Activated CD4-positive, alpha-beta memory T cell treated with anti-CD3 and anti-CD28 coated beads, Interleukin-2, amount 10 ng/mL, durations not matched to agents 7 days and 5 days (primary cell): ENCODE data around the gene NRN1. TPM values are rescaled to one million over a fixed set of nuclear protein-coding genes. Genes with fewer than 3 reads are reported as not detected.

Experiments used
- CTCF ChIA-PET: fragments of 350-600 bp; sonication (Branson Sonifier 250); formaldehyde crosslinking; loops from one replicate; lab custom pipeline; 2021; ENCODE audit warnings: antibody characterized with exemption, inconsistent platforms; lab: Charles Lee
- POLR2A ChIA-PET: fragments of 350-600 bp; sonication (Branson Sonifier 250); formaldehyde crosslinking; loops from one replicate; lab custom pipeline; 2021; ENCODE audit warnings: antibody characterized with exemption; lab: Charles Lee
- DNase-seq: peaks from one replicate; pipeline ENCODE4 v3.0.0-alpha.2; 2020
- H3K27ac Mint-ChIP-seq: one replicate; pipeline ENCODE4 v1.8.0; 2021; ENCODE audit warnings: mild to moderate bottlenecking, mixed read lengths
- H3K27me3 Mint-ChIP-seq: one replicate; pipeline ENCODE4 v1.8.0; 2021; ENCODE audit warnings: mixed read lengths
- H3K36me3 Mint-ChIP-seq: one replicate; pipeline ENCODE4 v1.8.0; 2021; ENCODE audit warnings: low read depth, mixed read lengths
- H3K4me1 Mint-ChIP-seq: one replicate; pipeline ENCODE4 v1.8.0; 2021; ENCODE audit warnings: mixed read lengths
- H3K4me3 Mint-ChIP-seq: one replicate; pipeline ENCODE4 v1.8.0; 2021; ENCODE audit warnings: mild to moderate bottlenecking, mixed read lengths
- H3K9me3 Mint-ChIP-seq: one replicate; pipeline ENCODE4 v1.8.0; 2021; ENCODE audit warnings: mixed read lengths
- total RNA-seq, 2 experiments: library from RNA; stranded (reverse); gene quantifications; one replicate each; pipeline ENCODE4 v1.2.3, GENCODE V29; 2021

NRN1 gene
- total RNA-seq, 2 experiments from 2014 or later, result 3.2 to 4.1 TPM

DNA sequence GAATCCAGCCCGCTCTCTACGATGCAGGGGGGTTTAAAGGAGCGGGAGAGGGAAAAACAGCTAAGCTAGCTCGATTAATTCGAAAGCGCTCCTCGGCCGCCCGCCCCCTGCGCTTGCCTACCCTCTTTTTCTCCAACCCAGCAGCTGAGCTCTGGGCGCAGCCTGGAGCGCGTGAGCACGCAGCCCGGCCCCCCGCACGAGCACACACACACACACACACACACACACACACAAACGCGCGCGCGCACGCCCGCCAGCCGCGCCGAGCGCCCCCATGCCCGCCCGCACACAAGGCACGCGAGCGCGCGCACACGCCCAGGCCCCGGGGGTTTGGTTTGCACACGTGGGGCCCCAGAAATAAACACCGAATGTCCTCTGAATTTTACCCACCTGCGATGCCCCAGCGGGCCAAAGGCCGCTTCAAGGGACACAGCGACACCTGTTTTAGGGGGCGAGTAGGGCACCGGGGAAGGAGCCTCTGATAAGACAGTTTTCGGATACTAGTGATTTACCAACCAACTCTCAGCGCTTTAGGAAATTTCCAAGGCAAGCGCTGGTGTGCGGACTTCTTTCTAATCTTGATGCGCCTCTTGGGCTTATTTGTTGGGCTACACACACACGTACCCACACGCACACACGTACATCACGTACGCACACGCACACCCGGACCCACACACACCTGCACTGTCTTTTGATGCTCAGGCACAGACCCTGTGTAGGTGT is 802 bp upstream of the NRN1 start:
- POLR2A ChIA-PET, result interaction anchor here (0.6 to 1.7 kb wide), 6 partner anchors 8 to 489 kb away, joined by 3 to 6 read pairs (median 4); no protein-coding TSS in a partner anchor
- Mint-ChIP-seq H3K36me3 (peaks cover 24% of the 10 kb centered on the region), H3K9me3 (no peaks in the 10 kb centered on the region), H3K27ac (peak overlapping the region; percentile 32), H3K27me3 (peaks cover 70% of the 10 kb centered on the region), H3K4me1 (peaks cover 53% of the 10 kb centered on the region), H3K4me3 (peak overlapping the region; percentile 70)
- DNase-seq, result peak; percentile 39
- CTCF ChIA-PET, result interaction anchor here (1.0 to 2.0 kb wide), 3 partner anchors 10 to 536 kb away, joined by 3 to 7 read pairs (median 4); no protein-coding TSS in a partner anchor

DNA sequence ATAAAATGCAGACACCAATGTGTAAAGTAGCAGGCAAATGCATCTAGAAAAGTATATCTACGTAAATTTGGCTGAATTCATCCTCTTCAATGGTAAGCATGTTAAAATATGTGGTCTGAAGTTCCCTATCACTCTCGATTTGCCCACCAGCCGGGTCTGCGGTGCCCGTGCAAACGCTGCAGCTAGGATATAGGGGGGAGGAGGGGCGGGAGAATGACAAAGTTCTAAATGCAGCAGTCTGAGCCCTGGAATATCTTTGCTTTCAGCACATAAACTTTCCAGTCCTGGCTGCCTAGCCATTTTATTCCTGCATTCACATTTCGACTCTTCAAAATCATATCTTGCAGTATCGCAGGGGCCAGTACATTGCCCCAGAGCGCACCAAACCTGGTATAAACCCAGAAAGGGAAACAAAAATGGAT is 708 bp downstream of the NRN1 start:
- H3K36me3 Mint-ChIP-seq, result peaks cover 33% of the 10 kb centered on the region
- H3K9me3 Mint-ChIP-seq, result no peaks in the 10 kb centered on the region
- H3K4me1 Mint-ChIP-seq, result peaks cover 61% of the 10 kb centered on the region
- H3K27me3 Mint-ChIP-seq, result peaks cover 78% of the 10 kb centered on the region
- H3K27ac Mint-ChIP-seq, result no peak overlapping the region
- ChIA-PET POLR2A (no interaction called here), CTCF (interaction anchor here (1.0 kb wide), 1 partner anchor 11 kb away, joined by 3 read pairs; no protein-coding TSS in a partner anchor)
- DNase-seq, result no peak
- H3K4me3 Mint-ChIP-seq, result peak overlapping the region; percentile 37

DNA sequence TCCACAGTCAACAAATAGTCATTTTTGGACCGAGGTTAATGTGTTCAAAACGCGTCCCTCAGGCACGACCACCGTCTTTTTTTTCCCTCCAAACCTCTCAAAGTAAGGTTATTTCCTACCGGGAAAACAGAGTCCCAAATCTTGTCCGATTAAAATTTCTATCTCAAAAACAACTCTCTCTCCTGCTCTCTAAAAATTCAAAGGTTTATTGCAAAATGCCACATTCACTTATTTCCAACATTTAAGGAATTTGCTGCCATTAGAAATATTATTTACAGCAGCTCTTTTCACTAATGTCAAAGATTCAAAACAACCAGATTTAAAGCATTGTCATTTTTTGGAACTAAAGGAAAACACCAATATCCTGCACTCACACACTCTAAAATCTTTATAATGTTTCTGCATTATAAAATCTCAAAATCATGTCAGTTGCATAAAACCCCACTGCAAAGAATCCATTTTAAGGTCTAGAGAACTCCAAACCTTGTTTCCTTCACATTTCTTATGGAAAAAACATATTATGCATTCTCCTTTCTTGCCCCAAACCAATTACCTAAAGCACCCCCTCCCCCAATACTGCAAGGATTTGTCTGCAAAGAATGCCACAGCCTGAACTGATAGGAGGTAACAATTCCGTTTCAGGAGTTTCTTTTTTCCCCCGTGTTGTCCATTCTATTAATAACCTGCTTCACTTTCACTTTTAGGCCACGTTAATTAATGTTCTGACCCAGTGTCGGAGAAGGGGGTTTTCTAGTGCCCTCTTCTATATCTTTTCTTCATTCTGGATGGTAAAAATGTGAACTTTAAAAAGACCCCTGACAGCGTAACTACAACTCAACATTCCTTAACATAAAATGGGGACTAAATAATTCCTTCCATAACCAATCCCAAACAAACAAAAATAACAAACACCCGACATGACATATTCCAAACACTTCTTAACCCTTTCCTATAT is 1.4 kb downstream of the NRN1 start:
- peaks cover 34% of the 10 kb centered on the region for H3K36me3 Mint-ChIP-seq
- peak overlapping the region; percentile 73 for H3K4me3 Mint-ChIP-seq
- no peak for DNase-seq
- H3K9me3 Mint-ChIP-seq, result peaks cover 1% of the 10 kb centered on the region
- H3K27me3 Mint-ChIP-seq, result peaks cover 85% of the 10 kb centered on the region
- peaks cover 62% of the 10 kb centered on the region for H3K4me1 Mint-ChIP-seq
- CTCF ChIA-PET, result no interaction called here
- peak overlapping the region; percentile 62 for H3K27ac Mint-ChIP-seq
- POLR2A ChIA-PET, result no interaction called here

DNA sequence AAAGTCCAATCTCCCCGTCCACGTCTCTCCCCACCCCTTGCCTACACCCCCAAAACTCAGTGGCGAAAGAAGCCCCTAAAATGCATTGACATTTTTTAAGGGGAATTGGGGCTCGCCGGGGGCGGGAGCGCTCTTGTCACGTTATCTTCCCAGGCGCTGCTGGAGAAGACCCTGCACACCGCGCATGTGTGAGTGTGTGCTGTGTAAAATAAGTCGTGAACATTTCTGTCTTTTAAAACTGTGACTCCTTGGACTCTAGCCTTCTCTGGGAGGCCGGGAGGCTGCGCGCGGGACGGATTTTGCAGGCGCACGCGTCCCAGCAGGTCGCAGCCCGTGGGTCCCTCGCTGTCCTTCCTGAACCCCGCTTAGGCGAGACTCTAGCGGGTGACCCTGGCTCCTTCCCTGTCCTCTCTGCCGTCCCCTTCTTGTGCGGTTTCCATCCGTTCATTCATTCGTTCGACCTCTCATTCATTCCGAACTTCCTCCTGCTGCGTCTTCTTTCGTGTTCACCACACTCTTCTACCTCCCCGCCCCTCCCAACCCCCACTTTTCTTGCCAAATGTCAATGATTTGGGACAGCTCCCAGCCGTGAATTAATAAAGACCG is 2.2 kb downstream of the NRN1 start:
- DNase-seq, result no peak
- ChIA-PET CTCF (interaction anchor here (1.8 kb wide), 1 partner anchor 533 kb away, joined by 5 read pairs; no protein-coding TSS in a partner anchor), POLR2A (interaction anchor here (0.7 kb wide), 1 partner anchor 10 kb away, joined by 3 read pairs; no protein-coding TSS in a partner anchor)
- peaks cover 43% of the 10 kb centered on the region for H3K36me3 Mint-ChIP-seq
- peak overlapping the region; percentile 73 for H3K4me3 Mint-ChIP-seq
- peaks cover 87% of the 10 kb centered on the region for H3K27me3 Mint-ChIP-seq
- peak overlapping the region; percentile 62 for H3K27ac Mint-ChIP-seq
- peaks cover 5% of the 10 kb centered on the region for H3K9me3 Mint-ChIP-seq
- H3K4me1 Mint-ChIP-seq, result peaks cover 71% of the 10 kb centered on the region

DNA sequence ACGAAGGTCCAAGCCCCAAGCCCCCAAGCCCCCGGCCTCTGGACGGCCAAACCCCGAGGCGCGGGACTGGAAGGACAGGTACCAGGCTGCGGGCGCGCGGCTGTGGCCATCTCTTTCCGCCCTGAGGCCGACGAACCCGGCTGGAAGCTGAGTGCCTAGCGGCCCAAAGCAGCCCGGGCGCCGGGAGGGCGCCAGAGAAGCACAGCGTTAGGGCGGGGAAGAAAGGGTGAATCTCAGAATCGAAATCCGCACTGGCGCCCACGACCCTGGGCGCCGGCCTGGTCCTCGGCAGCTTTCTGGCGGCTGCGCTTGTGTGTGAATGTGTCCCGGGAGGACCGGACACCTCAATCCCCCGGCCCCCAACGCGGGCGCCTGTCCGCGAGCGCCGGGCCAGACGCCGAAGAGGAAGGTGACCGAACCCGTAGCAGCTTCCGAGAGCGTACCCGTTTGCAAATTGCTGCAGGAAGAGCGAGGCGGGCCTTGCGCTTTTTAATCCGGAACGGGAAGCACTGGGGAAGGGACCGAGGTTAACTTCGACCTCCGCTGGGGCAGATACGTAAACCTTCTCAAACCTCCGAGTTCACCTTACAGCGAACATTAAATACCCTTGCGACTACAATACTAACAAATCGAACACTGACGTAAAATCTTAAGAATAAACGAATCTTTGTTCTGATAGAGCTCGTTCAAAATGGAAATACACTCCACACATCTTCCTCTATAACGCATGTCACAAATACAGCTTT is 2.9 kb downstream of the NRN1 start:
- peak overlapping the region; percentile 73 for H3K4me3 Mint-ChIP-seq
- H3K27ac Mint-ChIP-seq, result peak overlapping the region; percentile 62
- peak; percentile 44 for DNase-seq
- H3K4me1 Mint-ChIP-seq, result peaks cover 73% of the 10 kb centered on the region
- peaks cover 89% of the 10 kb centered on the region for H3K27me3 Mint-ChIP-seq
- peaks cover 5% of the 10 kb centered on the region for H3K9me3 Mint-ChIP-seq
- CTCF ChIA-PET, result interaction anchor here (1.8 kb wide), 1 partner anchor 532 kb away, joined by 5 read pairs; no protein-coding TSS in a partner anchor
- H3K36me3 Mint-ChIP-seq, result peaks cover 45% of the 10 kb centered on the region
- POLR2A ChIA-PET, result interaction anchor here (0.7 to 1.1 kb wide), 3 partner anchors 9 to 533 kb away, joined by 3 read pairs; no protein-coding TSS in a partner anchor

DNA sequence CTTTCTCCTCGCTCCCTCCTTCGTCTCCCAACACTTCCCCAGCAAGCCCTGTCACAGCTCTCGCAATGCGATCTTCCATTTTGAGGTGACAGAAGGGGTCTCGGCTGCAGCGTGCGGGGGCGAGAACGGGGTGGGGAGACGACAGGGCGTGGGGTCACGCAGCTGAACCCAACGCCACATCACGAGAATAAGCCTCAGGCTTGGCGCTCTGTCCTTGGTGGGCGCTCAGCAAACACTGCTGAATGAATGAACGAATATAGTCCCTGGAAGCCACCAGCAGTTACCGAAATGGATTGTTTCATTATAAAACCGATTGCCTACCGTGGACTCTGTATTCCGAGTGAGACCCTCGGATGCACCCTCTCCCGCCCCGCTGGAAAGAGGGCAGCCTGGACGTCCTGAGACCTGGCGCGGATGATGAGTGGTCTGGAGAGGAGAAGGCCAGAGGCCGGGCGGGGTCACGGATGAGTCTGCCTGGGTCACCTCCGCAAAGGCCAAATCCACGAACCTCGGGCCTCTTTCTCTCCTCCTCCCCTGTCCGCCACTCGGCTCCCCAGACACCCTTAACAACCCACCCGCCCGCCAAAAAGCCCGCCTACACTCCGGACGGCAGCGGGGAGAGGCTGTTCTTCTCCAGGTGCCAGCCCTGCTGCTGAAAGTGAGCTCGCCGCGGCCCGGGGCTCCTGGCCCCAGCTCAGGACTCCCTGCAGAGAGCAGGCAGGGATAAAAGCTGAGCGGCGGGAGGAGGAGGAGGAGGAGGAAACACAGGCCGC is 3.7 kb downstream of the NRN1 start:
- peak overlapping the region; percentile 73 for H3K4me3 Mint-ChIP-seq
- peaks cover 47% of the 10 kb centered on the region for H3K36me3 Mint-ChIP-seq
- peaks cover 5% of the 10 kb centered on the region for H3K9me3 Mint-ChIP-seq
- DNase-seq, result no peak
- POLR2A ChIA-PET, result interaction anchor here (1.0 to 1.1 kb wide), 2 partner anchors 127 to 532 kb away, joined by 3 read pairs; no protein-coding TSS in a partner anchor
- CTCF ChIA-PET, result interaction anchor here (1.8 kb wide), 1 partner anchor 532 kb away, joined by 5 read pairs; no protein-coding TSS in a partner anchor
- H3K27ac Mint-ChIP-seq, result peak overlapping the region; percentile 42
- peaks cover 75% of the 10 kb centered on the region for H3K4me1 Mint-ChIP-seq
- peaks cover 92% of the 10 kb centered on the region for H3K27me3 Mint-ChIP-seq

DNA sequence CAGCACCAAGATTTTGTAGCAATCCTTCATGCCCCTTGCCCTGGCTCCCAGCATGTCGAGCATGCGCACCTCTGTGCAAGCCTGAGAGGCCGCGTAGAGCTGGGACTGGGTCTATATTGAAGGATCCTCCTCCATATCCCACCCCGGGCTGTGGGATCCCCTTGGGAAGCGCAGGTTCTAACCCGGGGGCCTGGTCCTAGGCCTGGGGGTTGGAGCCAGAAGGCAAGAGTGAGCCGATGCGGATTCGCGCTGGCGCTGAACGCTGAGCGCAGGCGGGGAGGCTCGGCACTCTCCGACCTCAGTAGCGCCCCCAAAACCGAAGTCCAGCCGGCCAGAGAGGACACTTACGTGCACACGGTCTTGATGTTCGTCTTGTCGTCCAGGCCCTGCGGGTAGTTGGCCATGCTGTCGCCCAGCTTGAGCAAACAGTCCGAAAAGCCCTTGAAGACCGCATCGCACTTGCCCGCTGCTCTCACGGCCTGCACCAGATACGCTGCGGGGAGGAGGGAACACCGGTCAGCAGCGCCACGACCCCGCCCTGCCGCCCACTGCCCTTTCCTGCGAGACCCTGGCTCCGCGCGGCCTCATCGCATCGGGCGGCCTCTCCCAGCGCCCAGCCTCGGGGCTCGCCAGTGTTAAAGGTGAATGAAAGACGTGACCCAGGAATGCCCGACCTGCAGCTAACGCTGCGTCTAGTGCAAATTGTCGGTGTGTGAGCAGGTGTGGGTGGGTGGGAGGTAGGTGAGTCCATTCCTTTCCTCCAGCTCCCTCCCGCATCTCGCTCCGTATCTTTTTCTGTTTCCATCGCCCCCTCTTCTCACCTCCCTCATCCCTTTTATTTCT is 4.5 kb downstream of the NRN1 start:
- Mint-ChIP-seq H3K27ac (peak overlapping the region; percentile 42), H3K4me3 (peak overlapping the region; percentile 73), H3K27me3 (peaks cover 91% of the 10 kb centered on the region), H3K9me3 (peaks cover 5% of the 10 kb centered on the region), H3K4me1 (peaks cover 75% of the 10 kb centered on the region), H3K36me3 (peaks cover 49% of the 10 kb centered on the region)
- POLR2A ChIA-PET, result no interaction called here
- CTCF ChIA-PET, result no interaction called here
- DNase-seq, result no peak

DNA sequence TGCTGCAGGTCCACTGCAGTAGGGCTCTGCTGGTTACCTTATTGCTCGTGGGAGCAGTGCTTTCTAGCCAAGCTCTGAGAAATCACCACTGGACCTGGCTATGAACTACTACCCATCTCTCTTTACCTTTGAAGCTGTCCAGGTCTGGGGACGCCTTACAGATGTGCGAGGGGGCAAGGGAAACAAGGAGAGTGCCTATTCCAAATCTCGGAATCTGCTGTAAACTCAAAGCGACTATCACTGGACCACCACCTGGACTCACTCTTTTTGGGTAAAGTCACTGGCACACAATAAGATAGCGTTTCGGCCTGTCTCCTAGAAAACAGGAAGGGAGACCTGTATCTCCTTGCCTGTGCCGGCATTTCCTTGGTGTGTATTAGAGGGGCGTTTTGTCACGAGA is 5.3 kb downstream of the NRN1 start:
- H3K4me1 Mint-ChIP-seq, result peaks cover 72% of the 10 kb centered on the region
- peaks cover 90% of the 10 kb centered on the region for H3K27me3 Mint-ChIP-seq
- no peak overlapping the region for H3K4me3 Mint-ChIP-seq
- DNase-seq, result no peak
- peaks cover 50% of the 10 kb centered on the region for H3K36me3 Mint-ChIP-seq
- H3K27ac Mint-ChIP-seq, result peak overlapping the region; percentile 17
- CTCF ChIA-PET, result interaction anchor here (0.7 to 1.3 kb wide), 2 partner anchors 13 to 16 kb away, joined by 3 read pairs; no protein-coding TSS in a partner anchor
- POLR2A ChIA-PET, result no interaction called here
- peaks cover 5% of the 10 kb centered on the region for H3K9me3 Mint-ChIP-seq

DNA sequence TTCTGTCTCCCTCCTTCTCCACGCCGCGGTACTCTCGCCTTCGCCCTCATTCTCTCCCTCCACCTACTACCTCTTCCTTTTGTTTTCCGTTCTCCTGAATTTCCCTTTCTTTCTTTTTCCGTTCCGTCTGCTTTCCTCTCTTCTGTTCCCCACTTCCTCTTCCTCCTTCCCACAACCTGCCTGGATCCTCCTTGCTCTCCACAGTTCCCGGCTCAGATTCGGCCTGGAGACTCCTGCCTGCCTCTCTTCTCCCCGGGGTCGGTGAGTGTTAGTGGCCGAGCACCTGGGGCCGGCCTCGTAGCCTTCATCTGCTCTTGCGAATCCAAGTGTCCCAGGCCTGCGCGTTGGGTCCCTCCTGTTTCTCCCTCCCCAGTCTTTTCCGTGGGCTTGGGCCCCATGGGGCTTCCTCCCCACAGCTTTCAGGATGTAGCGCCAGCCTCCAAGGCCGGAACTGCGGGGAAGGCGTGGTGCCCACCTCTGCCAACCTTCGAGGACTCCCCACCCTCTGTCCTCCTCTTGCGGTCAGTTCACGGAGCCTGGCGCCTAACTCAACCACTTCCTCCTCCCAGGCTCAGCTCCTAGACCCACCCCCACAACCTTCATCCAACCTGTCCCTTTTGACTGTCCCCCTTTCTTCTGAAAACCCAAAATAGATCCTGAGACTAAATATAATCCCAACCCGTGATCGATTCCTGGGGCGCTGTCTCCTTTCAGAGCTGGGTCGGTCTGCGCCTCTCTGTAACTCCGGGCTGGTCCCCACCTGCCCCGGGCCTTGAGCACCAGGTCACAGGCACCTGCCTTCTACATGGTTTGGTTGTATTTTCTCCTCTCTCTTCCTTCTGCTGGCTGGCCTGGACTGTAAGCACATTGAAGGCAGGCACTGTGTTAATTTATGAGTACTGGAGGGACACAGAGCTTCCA is 6.8 kb downstream of the NRN1 start:
- Mint-ChIP-seq H3K27me3 (peaks cover 90% of the 10 kb centered on the region), H3K9me3 (peaks cover 5% of the 10 kb centered on the region), H3K4me1 (peaks cover 72% of the 10 kb centered on the region), H3K27ac (peak overlapping the region; percentile 18), H3K36me3 (peaks cover 48% of the 10 kb centered on the region), H3K4me3 (peak overlapping the region; percentile 38)
- ChIA-PET POLR2A (interaction anchor here (2.0 kb wide), 1 partner anchor 9 kb away, joined by 4 read pairs; no protein-coding TSS in a partner anchor), CTCF (interaction anchor here (0.6 to 1.3 kb wide), 2 partner anchors 14 to 598 kb away, joined by 3 to 5 read pairs; no protein-coding TSS in a partner anchor)
- no peak for DNase-seq
